Fibroblast of skin of scalp (primary cell): ENCODE results near the gene MBOAT7.
"Not testable (repeated sequence)": the region's sequence is repeated elsewhere in the genome, so short reads cannot be mapped to it uniquely, and the experiment has no call there.

Source experiments
- DNase-seq: peaks from one replicate; pipeline ENCODE4 v3.0.0-alpha.2; 2013

MBOAT7 gene

DNA sequence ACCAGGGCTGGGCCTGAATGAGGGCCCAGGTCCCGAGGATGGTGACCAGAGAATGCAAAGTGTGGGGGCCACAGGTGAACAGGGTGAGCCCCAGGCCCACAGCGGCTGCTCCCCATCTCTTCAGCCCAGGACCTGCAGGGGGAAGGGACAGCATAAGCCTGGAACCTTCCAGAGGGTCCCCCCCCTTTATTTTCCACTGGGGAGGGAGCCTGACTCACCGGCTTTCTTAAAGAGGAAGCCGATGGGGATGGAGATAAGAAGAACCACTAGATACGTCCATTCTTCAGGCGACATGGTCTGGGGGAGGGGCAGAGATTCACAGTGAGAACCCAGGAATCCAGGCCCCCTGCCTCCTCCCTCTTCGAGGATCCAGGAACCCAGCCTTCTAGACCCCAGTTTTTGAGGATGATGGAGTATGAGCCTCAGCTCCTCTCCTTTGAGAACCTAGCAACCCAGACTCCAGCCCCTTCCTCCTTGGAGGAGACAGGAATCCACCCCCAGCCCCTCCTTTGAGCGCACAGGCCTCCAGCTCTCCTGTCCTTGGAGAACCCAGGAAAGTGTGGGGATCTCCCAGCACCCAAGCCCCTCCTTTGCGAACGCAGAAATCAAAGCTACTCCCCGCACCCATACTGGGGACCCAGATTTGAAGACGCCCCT lies 1.0 kb downstream of the MBOAT7 start:
- DNase-seq: peak; percentile 33

DNA sequence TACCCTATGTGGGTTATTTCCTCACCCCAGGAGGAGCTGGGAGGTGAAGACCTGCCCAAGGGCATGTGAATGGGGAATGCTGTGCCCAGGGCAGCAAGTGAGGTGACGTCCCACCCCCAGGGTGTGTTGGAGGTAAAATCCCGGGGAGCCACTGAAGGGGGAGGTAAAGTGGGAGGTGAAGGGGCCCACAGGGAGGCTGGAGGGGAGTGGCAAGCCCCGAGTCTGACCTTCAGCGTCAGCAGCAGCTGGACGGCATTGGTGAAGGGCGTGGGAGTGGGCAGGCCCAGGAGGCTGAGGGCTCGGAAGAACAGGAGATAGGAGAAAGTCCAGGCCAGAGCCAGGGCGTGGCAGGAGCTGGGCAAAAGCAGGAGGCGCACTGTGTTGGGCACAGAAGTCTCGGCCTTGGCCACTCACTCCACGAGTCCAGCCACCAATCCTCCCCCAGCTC lies 2.4 kb downstream of the MBOAT7 start:
- DNase-seq: no peak

DNA sequence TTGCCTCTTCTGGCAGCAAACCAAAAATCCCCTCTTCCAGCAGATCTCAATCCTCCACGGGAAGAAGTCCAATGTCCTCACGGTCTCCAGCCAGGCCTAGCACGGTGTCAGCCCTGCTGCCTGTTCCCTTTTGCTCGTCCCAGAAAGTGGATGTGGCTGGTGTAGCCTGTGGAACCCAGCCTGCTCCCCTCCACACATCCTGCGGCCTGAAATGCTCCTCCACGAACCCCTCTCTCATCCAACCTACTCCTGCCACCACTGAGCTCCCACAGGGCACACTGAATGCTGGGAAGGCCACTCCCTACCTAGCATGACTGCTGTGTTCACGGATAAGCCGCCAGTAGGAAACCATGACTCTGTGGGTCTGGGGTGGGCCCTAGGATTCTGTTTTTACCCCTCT lies 3.0 kb downstream of the MBOAT7 start:
- no peak for DNase-seq

DNA sequence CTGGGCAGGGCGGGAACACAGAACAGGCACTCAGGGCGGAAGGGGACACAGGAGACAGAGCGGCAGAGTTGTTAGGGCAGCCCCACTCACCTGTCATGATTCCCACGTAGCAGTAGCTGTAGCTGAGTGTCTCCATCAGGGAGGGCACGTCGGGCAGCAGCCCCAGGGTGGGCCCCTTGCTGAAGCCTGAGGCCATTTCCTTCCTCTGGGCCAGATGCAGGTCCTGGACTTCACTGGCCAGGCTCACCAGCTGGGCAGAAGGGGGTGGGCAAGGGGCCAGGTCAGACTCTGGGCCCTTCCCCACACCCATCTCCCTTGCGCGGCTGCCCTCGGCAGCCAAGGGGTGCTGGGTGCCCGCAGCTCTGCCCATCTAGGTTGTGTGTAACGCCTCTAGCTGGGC lies 5.9 kb downstream of the MBOAT7 start:
- DNase-seq: no peak

DNA sequence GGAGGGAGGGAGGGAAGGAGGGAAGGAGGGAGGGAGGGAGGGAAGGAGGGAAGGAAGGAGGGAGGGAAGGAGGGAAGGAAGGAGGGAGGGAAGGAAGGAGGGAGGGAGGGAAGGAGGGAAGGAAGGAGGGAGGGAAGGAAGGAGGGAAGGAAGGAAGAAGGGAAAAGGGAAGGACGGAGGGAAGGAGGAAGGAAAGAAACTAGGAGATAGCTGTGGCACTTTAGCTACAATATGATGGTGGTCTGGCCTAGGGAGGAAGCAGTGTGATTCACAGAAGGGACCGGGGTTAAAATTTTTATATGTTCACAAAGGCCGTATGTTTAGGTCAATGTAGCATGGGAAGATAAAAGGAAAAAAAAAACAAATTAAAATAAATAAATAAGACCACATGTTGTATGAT lies 7.5 kb downstream of the MBOAT7 start:
- not testable (repeated sequence) for DNase-seq

DNA sequence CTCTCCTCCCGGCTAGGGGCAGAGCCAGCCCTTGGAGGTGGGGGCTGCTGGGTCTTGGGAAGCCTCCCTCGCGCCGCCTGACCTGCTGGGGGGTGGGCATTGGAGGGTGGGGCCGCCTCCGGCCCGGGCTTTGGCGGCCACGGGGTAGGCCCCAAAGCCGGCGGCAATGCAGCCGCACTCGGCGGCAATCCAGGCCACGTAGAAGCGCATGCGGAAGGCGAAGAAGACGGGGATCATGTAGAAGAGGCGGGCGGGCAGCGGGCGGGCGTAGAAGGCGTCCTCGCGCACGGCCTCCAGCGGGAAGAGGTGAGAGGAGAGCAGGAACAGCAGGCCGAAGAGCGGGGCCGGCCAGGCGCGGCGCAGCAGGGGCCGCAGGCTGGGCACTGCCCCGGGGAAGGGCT lies 8.7 kb downstream of the MBOAT7 start:
- DNase-seq: no peak

DNA sequence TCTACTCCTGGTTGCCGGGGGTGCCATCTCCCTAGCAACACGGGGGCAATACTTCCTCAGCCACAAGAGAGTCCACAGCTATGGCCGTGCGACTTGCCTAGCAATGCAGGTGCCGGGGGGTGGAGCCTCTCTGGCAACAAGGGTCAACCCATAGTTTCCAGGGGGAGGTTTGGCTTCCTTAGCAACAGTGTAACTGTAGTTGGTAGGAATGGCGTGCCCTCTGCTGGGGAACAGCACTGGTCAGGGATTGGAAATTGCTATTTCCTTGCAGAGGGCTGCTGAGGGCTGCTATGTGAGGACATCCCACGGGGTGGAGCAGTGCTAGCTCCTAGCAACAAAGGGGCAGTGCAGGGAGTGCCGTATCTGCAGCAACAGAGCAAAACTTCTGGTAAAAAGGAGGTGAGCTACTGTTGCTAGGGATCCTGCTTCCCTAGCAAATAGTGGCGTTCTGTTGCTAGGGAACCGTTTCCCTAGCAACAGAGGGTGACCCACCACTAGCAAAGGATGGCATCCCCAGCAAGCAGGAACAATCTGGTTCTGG lies 9.4 kb downstream of the MBOAT7 start:
- DNase-seq: peak; percentile 47

DNA sequence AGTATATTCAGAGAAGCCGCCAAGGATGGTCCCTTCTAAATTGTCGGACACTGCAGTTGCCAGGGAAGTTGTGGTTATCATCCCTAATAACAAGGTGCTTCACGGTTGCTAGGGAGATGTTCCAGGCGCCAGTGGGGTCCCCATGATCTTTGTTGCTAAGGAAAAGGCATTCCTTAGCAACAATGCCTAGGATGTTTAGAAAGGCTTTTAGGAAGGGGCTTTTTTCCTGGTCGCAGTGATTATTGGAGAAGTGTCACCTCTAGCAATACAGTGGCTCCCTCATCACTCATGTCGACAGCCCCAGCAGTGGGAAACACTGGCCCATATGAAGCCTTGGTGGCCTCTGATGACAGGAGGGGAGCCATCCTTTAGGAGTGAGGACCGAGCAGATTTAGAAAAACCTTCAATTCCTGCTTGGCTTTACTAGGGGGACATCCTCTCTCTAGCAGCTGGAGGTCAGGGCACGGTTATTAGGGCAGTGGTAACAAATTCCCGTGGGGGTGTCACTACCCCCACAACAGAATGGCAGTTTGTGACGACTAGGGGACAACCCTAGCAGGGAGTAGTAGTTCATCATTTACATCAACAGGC lies 10.0 kb downstream of the MBOAT7 start:
- no peak for DNase-seq

DNA sequence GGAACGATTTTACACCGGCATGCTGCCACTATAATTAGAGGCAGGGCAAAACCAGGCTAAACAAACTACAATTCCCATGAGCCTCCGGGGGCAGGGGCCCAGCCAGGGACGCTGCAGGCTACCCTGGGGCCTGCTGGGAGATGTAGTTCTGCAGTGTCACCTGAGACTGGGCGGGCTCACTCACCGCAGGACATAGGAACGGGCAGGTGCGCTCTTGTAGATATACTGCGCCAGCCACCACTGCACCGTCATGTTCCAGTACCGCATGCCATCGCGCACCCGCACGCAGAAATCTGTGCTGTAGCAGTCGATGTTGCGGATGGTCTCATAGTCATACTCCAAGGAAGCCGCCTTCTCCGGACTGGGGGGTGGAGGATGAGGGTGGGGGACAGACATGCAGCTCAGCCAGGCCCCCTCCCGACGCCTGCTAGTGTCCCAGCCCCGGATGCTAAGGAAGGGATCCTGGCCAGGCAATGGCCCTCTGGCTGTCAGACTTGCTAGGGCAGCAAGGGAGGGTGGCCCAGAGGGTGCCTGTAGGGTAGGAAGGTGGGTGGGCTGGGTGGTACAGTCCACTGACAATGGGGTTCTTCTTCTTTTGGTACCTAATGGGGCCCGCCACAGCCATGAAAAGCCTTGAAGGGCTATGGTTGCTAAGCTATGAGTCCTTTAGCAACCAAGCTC lies 10.7 kb downstream of the MBOAT7 start:
- DNase-seq: no peak

DNA sequence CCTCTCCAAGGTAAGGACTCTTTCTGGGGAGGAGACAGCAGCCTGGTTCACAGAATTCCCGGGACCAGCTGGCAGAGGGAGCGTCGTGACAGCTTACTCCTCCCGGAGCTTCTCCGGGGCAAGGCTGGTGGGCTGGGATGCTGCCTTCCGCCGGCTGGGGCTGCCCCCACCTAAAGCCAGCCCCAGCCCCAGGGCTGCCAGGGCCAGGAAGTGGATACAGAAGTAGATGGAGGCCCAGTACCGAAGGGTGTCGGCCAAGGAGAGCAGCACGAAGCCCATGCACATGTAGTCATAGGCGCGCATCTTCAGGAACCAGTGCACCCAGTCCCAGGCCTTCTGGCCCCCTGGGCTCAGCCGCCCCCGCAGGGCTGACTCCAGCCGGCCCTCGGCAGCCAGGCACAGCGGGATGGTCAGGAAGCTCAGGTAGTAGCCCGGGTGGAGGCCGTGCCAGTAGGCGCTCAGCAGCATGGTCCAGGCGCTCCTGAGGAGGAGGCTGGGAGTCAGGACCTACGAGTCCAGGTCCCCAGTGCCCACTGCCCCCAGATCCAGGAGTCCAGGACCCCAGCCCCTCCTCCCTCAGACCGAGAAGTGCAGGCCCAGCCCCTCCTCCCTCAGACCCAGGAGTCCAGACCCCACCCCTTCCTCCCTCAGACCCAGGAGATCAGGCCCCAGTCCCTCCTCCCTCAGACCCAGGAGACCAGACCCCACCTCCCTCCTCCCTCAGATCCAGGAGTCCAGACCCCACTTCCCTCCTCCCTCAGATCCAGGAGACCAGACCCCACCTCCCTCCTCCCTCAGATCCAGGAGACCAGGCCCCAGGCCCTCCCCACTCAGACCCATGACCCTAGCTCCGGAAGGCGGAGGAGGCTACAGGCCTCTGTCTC lies 15.2 kb downstream of the MBOAT7 start:
- no peak for DNase-seq

DNA sequence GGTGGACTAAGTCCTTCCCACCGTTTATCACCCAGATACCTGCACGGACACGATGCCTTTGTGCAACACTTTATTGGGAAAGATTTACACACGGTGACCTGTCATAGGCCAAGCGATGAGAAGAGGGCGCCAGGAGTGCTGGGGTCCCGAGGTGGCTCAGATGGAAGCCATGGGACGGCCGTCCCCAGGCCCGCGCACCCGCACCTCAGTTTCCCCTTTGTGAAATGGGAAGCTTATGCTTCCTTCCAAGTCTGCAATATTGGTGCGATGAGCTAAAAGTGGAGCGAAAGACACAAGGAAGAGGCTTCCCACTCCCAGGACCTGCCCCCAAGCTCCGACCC lies 16.1 kb downstream of the MBOAT7 start:
- DNase-seq: no peak

DNA sequence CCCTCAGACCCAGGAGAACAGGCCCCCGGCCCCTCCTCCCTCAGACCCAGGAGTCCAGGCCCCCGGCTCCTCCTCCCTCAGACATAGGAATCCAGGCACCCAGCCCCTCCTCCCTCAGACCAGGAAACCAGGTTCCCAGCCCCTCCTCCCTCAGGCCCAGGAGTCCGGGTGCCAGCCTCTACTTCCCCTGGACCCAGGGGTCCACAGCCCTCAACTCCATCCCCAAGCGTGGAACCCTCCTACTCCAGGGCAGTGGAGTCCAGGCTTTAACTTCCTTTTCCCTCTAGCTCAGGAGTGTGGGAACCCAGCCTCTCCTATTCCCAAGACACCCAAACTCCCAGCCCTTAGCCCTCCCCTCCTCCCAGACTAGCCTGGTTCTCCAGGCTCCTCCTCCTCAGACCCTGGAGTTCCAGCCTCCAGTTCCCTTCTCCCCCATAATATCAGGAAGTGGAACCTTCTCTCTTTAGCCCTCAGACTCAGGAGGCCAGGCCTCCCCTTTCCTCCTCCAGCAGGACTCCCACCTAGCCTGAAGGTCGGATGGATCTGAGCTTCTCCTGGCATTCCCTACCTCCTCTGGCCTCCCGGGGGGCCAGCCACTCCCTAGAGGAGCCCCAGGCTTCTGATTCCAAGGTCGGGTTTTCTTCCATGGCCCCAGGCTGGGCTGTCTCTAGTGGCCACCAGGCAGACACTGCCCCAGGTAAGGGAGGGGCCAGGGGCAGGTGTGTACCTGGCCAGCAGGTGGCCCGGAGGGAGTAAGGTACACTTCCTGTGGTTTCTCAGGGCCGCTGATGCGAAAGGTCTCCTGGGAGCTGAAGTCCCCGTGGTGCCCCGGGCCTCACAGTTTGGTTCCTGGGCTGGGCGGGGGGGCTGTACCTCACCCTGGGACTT lies 16.7 kb downstream of the MBOAT7 start, which contains the start of gene TMC4:
Gene TMC4, minus strand, starts transcription at position 690 of the 888 bp plus-strand sequence. Its CDS starts 43 bp downstream, at position 647.
- DNase-seq: peak; percentile 57

DNA sequence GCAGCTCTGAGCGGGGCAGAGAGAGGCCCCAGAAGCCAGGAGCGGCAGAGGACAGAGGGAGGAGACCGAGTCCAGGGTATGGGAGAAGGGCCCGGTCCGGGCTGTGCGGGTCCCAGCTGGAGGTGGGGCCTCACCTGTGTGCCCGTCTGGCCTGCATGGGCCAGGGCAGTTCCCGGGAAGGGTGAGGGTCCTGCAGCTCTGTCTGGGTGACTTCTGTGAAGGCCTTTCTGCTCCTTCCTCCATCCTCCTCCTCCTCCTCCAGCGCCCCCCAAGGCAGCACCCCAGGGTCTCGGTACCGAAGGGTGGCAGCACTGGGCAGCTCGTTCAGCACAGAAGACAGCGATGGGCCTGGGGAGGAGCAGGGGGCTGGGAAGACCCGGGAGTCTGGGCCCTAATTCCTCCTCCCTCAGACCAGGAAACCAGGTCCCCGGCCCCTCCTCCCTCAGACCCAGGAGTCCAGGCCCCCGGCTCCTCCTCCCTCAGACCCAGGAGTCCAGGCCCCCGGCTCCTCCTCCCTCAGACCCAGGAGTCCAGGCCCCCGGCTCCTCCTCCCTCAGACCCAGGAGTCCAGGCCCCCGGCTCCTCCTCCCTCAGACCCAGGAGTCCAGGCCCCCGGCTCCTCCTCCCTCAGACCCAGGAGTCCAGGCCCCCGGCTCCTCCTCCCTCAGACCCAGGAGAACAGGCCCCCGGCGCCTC lies 17.5 kb downstream of the MBOAT7 start:
- DNase-seq: not testable (repeated sequence)

DNA sequence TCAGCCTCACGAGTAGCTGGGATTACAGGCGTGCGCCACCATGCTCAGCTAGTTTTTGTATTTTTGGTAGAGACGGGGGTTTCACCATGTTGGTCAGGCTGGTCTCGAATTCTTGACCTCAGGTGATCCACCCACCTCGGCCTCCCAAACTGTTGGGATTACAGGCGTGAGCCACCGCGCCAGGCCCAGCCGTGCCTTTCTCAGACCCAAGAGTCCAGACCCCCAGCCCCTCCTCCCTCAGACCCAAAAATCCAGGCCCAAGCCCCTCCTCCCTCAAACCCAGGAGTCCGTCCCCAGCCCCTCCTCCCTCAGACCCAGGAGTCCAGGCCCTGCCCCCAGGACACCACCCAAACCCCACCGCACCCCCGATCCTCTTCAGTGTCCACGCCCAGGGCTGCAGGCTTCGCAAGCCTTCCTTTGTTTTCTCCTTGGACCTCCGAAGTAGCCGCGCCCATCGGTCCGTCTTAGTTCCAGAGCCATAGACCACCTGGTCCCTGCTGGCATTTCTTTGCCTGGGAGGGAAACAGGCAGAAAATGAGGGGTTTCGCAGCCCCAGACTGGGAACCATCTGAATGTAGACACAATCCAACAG lies 20.1 kb downstream of the MBOAT7 start:
- DNase-seq: no peak

DNA sequence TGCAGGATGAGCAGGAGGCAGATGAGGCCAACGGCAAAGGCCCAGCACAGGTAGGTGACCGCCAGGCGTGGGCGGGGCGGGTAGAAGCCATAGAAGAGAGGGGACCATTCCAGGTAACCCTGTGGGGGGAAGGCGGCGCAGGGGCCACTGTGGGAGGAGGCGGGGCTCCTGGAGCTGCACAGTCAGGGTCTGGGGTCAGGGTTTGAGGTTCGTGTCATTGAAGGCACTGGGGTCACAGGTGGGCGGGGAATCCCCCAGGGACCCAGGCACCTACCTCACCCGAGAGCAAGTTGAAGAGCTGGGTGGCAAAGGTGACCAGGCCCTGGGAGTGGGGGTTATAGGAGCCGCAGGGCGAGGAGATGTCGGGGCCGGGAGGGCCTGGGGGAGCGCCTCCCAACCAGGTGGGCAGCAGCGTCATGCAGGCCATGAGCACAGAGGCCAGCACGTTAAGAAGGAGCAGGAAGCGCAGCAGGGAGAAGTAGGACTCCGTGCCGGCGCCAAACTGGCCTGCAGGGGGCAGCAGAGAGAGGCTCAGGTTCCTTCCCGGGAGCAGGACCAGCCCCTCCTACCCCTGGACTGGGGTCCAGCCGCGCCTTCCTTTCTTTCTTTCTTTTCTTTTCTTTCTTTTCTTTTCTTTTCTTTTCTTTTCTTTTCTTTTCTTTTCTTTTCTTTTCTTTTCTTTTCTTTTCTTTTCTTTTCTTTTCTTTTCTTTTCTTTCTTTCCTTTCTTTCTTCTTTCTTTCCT lies 21.0 kb downstream of the MBOAT7 start:
- peak; percentile 82 for DNase-seq

DNA sequence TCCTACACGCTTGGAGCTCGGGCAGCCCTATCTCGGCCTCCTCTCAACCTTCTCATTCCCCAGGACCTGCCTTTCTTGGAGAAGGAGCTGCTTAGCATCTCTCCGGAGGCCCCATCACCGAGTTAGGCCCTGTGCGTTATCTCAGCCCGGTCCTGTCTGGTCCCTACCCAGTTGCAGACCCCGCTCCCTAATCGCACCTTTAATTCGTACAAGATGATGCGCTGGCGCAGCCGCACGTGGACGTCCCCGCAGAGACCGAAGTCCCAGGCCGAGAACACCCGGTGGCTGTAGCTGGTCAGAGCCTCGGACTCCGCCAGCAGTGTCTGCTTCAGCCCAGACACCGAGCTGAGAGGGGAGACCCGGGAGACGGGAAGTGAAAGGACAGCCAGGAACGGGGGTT lies 24.2 kb downstream of the MBOAT7 start:
- no peak for DNase-seq

DNA sequence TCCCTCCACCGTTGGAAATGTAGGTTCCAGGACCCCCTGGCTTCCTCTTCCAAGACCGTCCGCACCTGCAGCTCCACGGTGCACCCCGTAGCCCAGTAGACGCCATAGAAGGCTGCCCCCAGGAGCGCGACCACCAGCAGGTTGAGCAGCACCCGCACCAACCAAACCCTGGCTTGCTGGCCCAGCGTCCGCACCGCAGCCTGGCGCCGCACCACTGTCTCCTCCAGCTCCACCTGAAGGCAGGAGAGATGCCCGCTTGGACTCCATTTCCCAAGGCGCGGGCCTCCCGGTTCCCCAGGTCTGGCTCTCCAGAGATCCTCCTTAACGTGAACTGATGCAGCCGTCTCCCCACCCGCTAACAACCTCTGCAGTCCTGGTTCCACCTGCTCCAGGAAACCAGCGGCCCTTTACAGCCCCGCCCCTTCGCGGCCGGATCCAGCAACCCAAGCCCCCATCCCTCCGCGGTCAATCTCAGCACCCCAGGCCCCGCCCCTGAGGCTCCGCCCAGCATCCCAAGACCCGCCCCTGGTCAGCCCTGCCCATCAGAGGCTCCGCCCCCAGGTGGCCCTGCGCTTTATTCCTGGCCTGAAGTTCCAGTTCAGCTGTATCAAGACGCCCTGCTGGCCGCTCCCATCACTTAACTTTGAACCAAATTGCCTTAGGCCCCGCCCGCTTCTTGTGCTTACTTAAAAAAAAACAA lies 24.9 kb downstream of the MBOAT7 start:
- peak; percentile 18 for DNase-seq

DNA sequence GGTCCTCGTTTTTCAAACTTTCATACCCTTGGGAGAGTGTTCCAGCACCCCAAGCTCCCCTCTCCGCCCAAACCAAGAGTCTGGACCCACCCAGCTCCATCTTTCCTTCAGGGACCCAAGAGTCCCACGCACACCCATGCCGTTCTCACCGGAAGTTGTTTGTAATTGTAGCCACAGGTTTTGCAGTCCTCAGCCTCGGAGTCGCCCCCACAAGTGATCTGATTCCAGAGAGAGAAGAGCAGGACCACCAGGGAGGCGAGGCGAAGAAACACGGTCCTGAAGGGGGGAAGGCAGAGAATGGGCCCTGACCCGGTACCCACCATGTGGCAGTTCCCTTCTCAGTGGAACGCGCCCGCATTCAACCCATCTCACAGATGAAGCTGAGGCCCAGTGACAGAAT lies 26.5 kb downstream of the MBOAT7 start:
- DNase-seq: no peak

DNA sequence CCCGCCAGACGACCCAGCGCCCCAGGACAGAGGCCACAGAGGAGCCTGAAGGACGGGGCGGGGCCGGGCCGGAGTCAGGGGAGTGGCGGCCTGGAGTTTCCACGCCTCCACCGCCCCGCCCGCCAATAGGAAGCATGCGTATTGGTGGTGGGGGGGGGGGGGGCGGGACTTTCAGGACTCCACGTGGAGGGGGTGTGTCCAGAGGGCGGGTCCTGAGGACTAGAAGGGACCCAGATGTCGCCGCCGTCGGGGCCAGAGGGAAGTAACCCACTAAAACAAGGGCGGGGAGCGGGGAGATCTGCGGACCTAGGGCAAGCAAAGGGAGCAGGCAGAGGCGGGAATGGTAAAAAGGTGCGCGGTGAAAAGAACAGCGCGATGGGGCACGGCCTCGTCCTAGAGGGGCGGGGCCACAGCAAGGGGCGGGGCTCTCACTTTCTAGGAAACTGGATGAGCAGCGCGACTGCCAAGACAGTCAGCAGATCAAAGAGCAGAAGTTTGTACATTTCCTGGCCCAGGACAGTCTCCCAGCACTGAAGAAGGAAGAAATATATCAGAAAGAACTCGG lies 27.1 kb downstream of the MBOAT7 start:
- DNase-seq: peak; percentile 55
